ENCODE results near the gene TBC1D24.

DNA sequence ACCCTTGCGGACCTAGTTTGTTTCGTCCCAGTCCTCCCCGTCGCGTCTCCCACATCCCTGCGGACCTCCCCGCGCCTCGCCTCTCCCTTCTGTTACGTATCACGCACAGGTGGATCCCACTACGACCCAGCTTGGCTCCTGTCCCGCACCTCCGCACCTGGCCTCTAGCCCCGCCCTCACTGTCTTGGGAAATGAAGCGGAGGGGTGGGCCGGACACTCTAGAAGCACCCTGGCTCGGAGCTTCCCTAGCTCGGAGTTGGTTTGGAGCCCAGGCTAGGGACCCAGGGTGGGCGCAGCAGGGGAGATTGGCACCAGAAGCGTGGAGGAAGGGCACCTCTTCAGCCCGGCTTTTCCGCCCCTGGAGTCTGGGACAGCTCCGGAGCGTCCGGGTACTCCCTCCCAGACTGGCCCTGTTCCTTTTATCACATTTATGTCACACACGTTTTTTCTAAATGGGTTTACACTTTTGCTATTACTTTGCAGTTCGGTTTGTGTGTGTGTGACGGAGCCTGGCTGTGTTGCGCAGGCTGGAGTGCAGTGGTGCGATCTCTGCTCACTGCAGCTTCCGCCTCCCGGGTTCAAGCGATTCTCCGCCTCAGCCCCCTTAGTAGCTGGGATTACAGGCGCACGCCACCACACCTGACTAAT, 57.7 kb downstream of the TBC1D24 start:
- TF ChIP-seq, protein P1, sequence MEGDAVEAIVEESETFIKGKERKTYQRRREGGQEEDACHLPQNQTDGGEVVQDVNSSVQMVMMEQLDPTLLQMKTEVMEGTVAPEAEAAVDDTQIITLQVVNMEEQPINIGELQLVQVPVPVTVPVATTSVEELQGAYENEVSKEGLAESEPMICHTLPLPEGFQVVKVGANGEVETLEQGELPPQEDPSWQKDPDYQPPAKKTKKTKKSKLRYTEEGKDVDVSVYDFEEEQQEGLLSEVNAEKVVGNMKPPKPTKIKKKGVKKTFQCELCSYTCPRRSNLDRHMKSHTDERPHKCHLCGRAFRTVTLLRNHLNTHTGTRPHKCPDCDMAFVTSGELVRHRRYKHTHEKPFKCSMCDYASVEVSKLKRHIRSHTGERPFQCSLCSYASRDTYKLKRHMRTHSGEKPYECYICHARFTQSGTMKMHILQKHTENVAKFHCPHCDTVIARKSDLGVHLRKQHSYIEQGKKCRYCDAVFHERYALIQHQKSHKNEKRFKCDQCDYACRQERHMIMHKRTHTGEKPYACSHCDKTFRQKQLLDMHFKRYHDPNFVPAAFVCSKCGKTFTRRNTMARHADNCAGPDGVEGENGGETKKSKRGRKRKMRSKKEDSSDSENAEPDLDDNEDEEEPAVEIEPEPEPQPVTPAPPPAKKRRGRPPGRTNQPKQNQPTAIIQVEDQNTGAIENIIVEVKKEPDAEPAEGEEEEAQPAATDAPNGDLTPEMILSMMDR (IDR thresholded peaks at IDR 0.05; ENCODE audit: low read depth, low read length): no peak
- TF ChIP-seq POLR2A (IDR thresholded peaks at IDR 0.05; ENCODE audit: extremely low read depth, insufficient read length): peak; percentile 1
